GM12891 (cell line): Measurements from ENCODE around the gene LOC101059915.

ENCODE experiments used
- PAX5 ChIP-seq: IDR thresholded peaks from 2 replicates; pipeline ENCODE4 v1.6.1; 2011; ENCODE audit warnings: low read length, moderate library complexity, mild to moderate bottlenecking; ENCODE audit not compliant: insufficient read depth, severe bottlenecking
- POLR2A ChIP-seq: IDR thresholded peaks from 2 replicates; pipeline ENCODE4 v1.6.1; 2011; ENCODE audit warnings: low read depth, low read length, control low read depth
- POLR2AphosphoS5 ChIP-seq: IDR thresholded peaks from 2 replicates; pipeline ENCODE4 v1.6.1; 2011; ENCODE audit warnings: low read depth, low read length, control low read depth

- TF ChIP-seq POLR2A (no peak), PAX5 (no peak), POLR2AphosphoS5 (no peak)
Measured at GRCh38 chrX:71634366-71634765, 33.0 kb upstream of the LOC101059915 start.
